Measurements from ENCODE around the gene TRAIP.

Gene TRAIP

DNA sequence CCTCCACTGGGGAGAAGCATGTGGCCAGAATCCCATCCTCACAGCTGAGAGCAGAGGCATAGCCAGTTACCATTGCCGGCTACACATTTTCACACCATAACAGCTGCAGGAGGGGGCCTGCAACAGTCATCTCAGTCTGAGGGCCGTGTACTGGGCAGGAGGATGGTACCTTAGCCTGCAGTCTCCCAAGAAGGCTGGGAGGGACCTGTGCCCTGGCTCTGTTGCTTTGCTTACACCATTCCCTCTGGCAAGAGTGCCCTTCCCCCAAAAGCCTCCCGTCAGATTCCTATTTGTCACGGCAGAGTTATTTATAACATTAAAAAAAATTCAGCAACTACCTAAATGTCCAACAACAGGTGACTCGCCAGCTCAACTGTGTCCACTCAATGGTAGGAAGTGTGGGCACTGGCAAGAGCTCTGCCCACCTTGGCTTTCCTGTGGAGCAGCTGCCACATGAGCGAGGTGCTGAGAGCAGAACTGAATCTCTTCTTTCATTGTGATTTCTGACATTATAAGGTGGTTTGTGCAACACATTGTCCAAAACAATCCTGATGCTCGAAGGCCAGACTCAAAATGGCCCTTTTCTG, 8.9 kb upstream of the TRAIP start:
- H3K4me3 ChIP-seq, result no peak overlapping the region
- H3K9ac ChIP-seq, result no peak overlapping the region
- peaks cover 29% of the 10 kb centered on the region for H4K20me1 ChIP-seq
- no peak for TF ChIP-seq Cebpa-rat (IDR thresholded peaks at IDR 0.05)
- H3K27ac ChIP-seq, result no peak overlapping the region
- H3K27me3 ChIP-seq, result peaks cover 25% of the 10 kb centered on the region
- H3K4me2 ChIP-seq, result no peak overlapping the region
- H3K36me3 ChIP-seq, result no peaks in the 10 kb centered on the region
- peaks cover 31% of the 10 kb centered on the region for H3K4me1 ChIP-seq
- no peaks in the 10 kb centered on the region for H3K9me3 ChIP-seq

DNA sequence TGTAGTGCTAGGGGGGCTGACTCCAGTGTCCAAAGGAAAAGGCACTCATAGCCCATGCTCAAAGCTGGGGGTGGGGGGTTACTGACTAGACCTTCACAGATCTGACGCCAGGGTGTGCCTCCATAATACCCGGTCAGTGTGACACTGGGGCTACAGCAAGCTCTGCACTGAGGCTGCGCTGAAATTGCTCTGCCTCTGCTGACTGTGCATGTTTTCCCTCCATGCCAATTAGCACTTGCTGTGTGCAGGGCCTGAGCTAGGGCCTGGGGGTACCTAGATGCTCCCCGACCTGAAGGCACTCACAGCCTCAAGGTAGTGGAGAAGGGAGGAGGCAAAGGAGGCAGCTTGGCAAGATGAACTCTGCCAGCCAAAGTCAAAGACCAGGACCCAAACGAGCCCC, 8.1 kb upstream of the TRAIP start:
- Histone ChIP-seq H3K27ac (no peak overlapping the region), H3K4me2 (no peak overlapping the region), H3K27me3 (peaks cover 17% of the 10 kb centered on the region), H3K36me3 (no peaks in the 10 kb centered on the region), H4K20me1 (peaks cover 22% of the 10 kb centered on the region), H3K4me3 (no peak overlapping the region), H3K4me1 (peaks cover 23% of the 10 kb centered on the region), H3K9ac (no peak overlapping the region), H3K9me3 (no peaks in the 10 kb centered on the region)
- no peak for TF ChIP-seq Cebpa-rat (IDR thresholded peaks at IDR 0.05)

DNA sequence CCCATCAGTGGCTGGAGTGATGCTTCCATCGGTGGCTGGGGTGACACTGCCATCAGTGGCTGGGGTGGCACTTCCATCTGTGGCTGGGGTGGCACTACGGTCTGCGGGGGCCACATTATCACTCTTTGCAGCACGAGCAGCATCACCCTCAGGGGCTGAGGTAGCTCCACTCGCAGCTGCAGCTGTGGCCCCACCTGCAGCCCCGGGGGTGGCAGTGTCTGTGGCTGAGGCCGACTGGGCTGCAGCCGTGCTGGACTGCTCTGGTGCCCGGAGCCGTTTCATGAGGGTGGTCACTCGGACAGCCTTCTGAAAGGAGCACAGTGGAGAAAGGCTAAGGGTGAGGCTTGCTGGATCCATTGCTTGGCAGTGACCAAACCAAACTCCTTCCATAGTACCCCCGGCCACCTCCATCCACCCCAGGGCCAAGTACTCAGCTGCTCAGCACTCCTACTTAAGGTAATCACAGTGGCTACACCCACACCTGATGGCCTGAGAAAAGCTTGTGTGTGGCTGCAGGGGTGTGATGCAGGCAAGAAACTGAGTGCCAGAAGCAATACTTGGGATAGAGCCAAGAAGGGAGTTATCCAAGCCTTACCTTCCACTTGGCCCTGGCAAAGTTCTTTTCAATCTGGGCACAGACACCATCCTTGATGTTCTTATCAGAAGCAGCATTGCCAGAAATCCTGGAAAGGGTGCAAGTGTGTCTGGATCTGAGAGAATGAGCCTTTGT, 3.4 kb upstream of the TRAIP start:
- Histone ChIP-seq H3K36me3 (no peaks in the 10 kb centered on the region), H3K9me3 (no peaks in the 10 kb centered on the region), H3K27me3 (no peaks in the 10 kb centered on the region), H3K4me2 (no peak overlapping the region), H3K4me3 (no peak overlapping the region), H3K4me1 (peaks cover 37% of the 10 kb centered on the region), H3K27ac (no peak overlapping the region), H4K20me1 (no peaks in the 10 kb centered on the region), H3K9ac (no peak overlapping the region)
- TF ChIP-seq Cebpa-rat (IDR thresholded peaks at IDR 0.05), result no peak

DNA sequence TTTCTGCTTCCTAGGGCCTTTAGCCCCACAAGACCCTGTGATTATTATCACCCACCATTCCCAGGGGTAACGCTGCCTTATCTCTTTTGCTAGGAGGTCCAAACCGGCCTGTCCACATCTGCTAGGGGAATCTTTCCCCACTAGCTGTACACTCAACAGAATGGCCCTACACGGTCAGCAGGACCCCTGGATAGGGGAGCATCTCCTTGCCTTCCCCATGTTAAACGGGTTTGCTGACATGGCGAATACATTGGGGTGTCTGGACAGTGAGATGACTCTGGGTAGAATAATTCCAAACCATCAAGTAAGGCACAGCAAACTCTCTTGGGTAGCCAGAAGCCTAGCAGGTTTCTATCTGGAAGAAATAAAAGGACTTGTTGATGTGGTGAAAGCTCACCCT, 702 bp downstream of the TRAIP start:
- H3K27me3 ChIP-seq, result no peaks in the 10 kb centered on the region
- no peak for TF ChIP-seq Cebpa-rat (IDR thresholded peaks at IDR 0.05)
- H4K20me1 ChIP-seq, result no peaks in the 10 kb centered on the region
- peaks cover 39% of the 10 kb centered on the region for H3K4me1 ChIP-seq
- H3K9ac ChIP-seq, result peak overlapping the region; percentile 77
- H3K4me3 ChIP-seq, result peak overlapping the region; percentile 76
- H3K36me3 ChIP-seq, result peaks cover 3% of the 10 kb centered on the region; the same call in 1 of the 2 replicates
- H3K9me3 ChIP-seq, result no peaks in the 10 kb centered on the region
- peak overlapping the region; percentile 91 for H3K4me2 ChIP-seq
- peak overlapping the region; percentile 51; the same call in 1 of the 2 replicates for H3K27ac ChIP-seq

DNA sequence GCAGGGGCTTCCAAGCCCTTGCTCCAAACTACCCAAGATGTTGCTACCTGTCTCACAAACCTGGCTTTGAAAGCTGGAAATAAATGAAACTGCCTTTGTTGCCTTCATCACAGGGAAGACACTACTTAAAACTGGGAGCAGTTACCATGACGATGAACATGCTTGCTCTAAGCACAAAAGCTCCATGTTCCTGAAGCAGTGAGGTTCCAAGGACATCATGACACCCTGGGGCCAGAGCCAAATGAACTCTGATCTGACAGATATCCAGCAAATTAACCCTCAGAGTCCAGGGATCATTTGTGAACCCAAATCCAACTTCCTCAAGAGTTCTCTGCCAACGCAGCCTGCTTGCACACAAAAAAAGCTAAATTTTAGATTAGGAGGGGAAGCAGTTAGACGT, 10.7 kb downstream of the TRAIP start:
- H3K4me3 ChIP-seq, result no peak overlapping the region
- H3K9me3 ChIP-seq, result no peaks in the 10 kb centered on the region
- peaks cover 13% of the 10 kb centered on the region for H3K4me1 ChIP-seq
- H3K27me3 ChIP-seq, result no peaks in the 10 kb centered on the region; the same call in 1 of the 2 replicates
- no peaks in the 10 kb centered on the region for H4K20me1 ChIP-seq
- no peak for TF ChIP-seq Cebpa-rat (IDR thresholded peaks at IDR 0.05)
- 0 out of 2 replicates have a peak overlapping the region, but pooled peaks have one; percentile 0 for H3K9ac ChIP-seq
- H3K27ac ChIP-seq, result no peak overlapping the region
- peaks cover 74% of the 10 kb centered on the region for H3K36me3 ChIP-seq
- H3K4me2 ChIP-seq, result no peak overlapping the region

DNA sequence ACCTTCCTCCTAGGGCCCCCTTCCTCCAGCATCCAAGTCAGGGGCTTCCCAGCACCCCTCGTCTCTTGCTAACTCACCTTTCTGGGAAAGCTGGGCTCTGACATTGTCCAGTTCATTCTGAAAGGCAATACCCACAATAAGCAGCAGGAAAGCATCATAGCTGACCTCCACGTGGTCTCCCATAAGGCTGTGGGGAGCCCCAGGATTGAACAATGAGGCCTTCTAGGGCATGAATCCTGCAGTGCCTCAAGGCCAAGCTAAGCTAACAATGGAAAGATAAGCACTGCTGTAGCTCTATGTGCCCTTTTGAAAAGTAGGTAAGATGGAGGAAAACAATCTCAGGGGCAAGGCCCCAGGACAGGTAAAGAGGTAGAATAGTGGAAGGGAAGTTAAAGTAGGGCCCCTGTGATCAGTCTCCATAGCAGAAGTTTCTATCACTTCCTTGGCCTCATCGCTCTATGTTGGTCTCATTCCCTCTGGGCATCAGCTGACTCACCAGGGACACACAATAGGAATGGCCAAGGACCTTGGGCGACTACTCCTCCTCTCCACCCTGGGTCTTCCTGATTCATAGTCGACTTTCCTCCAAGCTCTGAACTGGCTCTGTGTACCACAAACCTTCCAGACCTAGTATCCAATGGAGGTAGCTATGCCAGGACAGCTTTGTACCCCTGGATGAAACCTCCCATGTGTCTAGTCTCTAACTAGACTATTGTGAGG, 11.7 kb downstream of the TRAIP start:
- no peak for TF ChIP-seq Cebpa-rat (IDR thresholded peaks at IDR 0.05)
- H3K4me2 ChIP-seq, result no peak overlapping the region
- peaks cover 72% of the 10 kb centered on the region for H3K36me3 ChIP-seq
- H4K20me1 ChIP-seq, result no peaks in the 10 kb centered on the region
- no peak overlapping the region for H3K9ac ChIP-seq
- H3K27me3 ChIP-seq, result no peaks in the 10 kb centered on the region; the same call in 1 of the 2 replicates
- no peak overlapping the region for H3K4me3 ChIP-seq
- H3K9me3 ChIP-seq, result no peaks in the 10 kb centered on the region
- peaks cover 24% of the 10 kb centered on the region for H3K4me1 ChIP-seq
- no peak overlapping the region for H3K27ac ChIP-seq

DNA sequence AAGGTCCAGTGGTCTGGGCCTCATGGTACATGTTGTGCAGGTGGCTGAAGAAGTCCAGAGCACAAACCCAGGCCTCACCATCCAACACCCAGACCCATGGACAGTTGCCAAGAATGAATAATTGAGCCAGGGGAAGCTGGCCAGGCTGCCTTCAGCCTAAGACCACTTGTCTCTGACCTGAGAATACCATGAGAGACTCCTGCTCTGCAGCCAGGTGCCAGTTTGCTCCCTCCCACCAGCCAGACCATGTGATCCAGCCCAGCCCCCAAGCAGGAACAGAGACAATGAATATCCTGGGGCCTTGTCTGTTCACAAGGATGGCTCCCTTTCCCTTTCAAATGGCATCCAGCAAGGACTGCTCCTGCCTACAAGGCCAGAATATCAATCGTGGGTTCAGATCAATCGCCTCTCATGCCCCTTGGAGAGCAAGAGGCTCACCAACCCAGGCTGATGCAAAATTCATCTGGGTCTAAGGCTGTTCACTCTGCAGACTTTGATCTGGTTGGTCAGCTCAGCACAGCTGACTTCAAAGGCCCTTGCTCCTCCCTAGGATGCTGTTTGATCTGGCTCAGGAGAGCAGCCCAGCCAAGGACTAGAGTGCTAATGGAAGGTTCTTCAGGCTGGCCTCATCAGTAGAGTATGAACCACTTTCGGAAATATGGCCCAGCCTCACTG, 13.4 kb downstream of the TRAIP start:
- TF ChIP-seq Cebpa-rat (IDR thresholded peaks at IDR 0.05), result no peak
- Histone ChIP-seq H3K27ac (no peak overlapping the region), H3K9ac (no peak overlapping the region), H3K9me3 (no peaks in the 10 kb centered on the region), H3K4me3 (no peak overlapping the region), H4K20me1 (no peaks in the 10 kb centered on the region), H3K27me3 (no peaks in the 10 kb centered on the region; the same call in 1 of the 2 replicates), H3K36me3 (peaks cover 75% of the 10 kb centered on the region), H3K4me2 (no peak overlapping the region), H3K4me1 (peaks cover 37% of the 10 kb centered on the region)

DNA sequence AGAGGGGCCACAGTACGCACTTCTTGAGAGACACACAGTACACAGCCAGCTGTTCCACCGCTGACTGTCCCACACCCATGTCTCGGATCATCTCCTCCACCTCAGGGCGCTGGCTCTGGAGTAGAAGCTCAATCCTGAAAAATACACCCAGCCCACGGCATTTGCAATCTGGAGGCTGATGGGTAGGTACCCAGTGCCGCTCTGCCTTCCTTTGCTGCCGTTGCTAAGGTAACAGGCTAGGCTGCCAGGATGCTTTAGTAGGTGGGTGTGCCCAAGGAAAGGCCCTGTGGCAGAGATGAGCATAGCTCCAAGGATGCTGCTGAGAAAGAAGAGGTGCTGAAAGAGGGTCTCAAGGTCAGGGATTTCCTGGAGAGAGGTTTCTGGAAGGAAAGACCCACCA, 14.6 kb downstream of the TRAIP start:
- no peaks in the 10 kb centered on the region; the same call in 1 of the 2 replicates for H3K27me3 ChIP-seq
- no peak overlapping the region; the same call in 1 of the 2 replicates for H3K9ac ChIP-seq
- H3K9me3 ChIP-seq, result no peaks in the 10 kb centered on the region
- H4K20me1 ChIP-seq, result no peaks in the 10 kb centered on the region
- H3K4me1 ChIP-seq, result peaks cover 37% of the 10 kb centered on the region
- peaks cover 75% of the 10 kb centered on the region for H3K36me3 ChIP-seq
- no peak overlapping the region for H3K4me3 ChIP-seq
- H3K4me2 ChIP-seq, result peak overlapping the region; percentile 69
- no peak for TF ChIP-seq Cebpa-rat (IDR thresholded peaks at IDR 0.05)
- H3K27ac ChIP-seq, result peak overlapping the region; percentile 79

DNA sequence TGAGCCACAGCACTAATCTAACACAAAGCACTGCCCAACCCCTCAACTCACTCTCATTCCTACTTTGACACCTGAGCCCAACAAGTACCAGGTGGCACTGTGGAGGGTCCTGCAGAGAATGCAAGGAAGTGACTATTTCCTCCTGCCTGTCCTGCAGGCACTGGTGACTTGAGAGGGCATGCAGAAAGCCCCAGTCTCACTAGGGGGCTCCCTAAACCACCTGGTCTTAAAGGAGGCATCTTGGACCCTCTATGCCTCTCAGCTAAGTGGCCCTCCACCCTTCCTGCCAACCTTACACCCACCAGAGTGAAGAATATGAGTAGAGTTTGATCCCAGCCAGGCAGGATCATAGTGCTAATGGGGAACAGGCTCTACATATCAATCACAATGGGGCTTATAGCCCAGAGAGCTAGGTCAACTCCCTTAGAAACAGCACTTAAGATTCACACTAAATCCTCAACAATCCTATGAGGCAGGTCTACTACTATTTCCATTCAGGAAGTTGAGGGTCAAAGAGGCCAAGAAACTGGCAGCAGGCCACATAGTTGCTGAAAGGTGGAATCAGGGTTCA, 15.2 kb downstream of the TRAIP start:
- peak overlapping the region; percentile 71; the same call in 1 of the 2 replicates for H3K9ac ChIP-seq
- peaks cover 75% of the 10 kb centered on the region for H3K36me3 ChIP-seq
- H3K4me2 ChIP-seq, result peak overlapping the region; percentile 69
- no peak for TF ChIP-seq Cebpa-rat (IDR thresholded peaks at IDR 0.05)
- H3K27me3 ChIP-seq, result no peaks in the 10 kb centered on the region; the same call in 1 of the 2 replicates
- peaks cover 37% of the 10 kb centered on the region for H3K4me1 ChIP-seq
- 0 out of 2 replicates have a peak overlapping the region, but pooled peaks have one; percentile 2 for H3K4me3 ChIP-seq
- no peaks in the 10 kb centered on the region for H4K20me1 ChIP-seq
- no peaks in the 10 kb centered on the region for H3K9me3 ChIP-seq
- H3K27ac ChIP-seq, result peak overlapping the region; percentile 79
